Esophagus mucosa (tissue), 1 donor: ENCODE results near the gene HMGB3. TPM values are rescaled to one million over a fixed set of nuclear protein-coding genes. Genes with fewer than 3 reads are reported as not detected.

Experiments
- total RNA-seq: library from RNA; stranded (reverse); gene quantifications from one replicate; pipeline ENCODE4 v1.2.4, GENCODE V29; 2023
- donor health status: DM: yes; HTN: yes; CAD: no.

Gene HMGB3
- total RNA-seq, 1 donor from 2014 or later: 27.3 TPM

Other genes starting within 250 kb of the HMGB3 start
- 4.9 TPM for gene CD99L2, start 84.7 kb upstream of the HMGB3 start, total RNA-seq
- gene GPR50, start 193.2 kb downstream of the HMGB3 start, total RNA-seq: not detected